Colon (tissue), 2 donors: ENCODE data around the gene VWA8.
"Not testable (repeated sequence)": the region's sequence is repeated elsewhere in the genome, so short reads cannot be mapped to it uniquely, and the experiment has no call there.

ENCODE experiments used
- FAIRE-seq: peaks from 2 replicates; lab custom pipeline; 2012; peaks lifted over from hg19 to GRCh38; lab: Jason Lieb, UNC
- donor health status: control.
- donor health status: control.

Gene VWA8

DNA sequence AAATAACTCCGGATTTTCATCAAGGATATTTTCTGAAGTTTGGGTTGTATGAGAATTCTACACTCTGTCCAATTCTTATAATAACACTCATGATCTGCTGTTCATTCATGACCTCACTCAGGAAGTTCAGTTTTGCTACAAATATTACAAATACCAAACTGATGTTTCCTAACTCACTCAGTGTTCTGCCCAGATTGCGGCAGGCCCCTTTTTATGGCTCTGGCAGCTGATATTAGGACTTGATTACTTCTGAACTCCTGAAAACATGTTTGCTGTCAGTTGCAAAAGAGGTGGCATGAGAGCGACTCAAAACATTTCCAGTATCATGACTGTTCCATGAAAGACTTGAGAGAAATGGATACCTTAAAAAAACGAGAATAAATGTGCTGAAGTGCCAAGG, 315.6 kb downstream of the VWA8 start:
- FAIRE-seq = no peak

DNA sequence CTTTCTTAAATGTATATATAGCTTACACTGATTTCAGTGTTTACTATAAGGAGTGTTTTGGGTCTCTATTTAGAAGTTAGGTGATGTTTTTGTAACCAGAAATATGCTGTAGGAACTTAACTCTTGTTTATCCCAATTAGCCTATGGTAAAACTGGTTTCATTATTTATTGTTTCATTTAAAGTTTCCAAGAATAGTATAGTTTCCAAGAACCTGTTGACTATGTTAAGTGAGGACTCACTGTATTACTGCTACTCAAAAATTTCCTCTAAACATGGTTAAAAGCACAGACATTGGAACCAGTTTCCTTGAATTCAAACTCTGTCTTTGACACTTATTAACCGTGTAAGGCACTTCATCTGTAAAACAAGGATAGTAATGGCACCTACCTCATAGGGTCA, 316.2 kb downstream of the VWA8 start:
- FAIRE-seq = no peak

DNA sequence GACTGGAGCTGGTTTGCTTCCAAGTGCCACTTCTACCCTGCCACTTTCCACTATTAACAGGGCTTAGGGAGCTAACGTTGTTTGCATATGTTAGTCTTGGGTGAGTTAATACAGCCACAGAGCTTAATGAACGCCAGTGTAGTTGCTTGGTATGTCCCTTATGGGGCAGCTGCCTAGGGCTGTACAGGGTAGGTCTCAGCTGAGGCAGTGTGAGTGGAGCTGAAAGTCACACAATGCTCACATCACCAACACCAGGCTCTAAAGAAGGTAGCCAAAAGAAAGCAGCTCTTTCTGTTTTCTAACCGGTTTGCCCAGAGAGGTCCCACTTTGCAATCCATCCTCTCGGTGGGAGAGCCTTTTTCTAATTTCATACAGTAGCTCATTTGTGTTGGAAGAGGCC, 317.4 kb downstream of the VWA8 start:
- no peak for FAIRE-seq

DNA sequence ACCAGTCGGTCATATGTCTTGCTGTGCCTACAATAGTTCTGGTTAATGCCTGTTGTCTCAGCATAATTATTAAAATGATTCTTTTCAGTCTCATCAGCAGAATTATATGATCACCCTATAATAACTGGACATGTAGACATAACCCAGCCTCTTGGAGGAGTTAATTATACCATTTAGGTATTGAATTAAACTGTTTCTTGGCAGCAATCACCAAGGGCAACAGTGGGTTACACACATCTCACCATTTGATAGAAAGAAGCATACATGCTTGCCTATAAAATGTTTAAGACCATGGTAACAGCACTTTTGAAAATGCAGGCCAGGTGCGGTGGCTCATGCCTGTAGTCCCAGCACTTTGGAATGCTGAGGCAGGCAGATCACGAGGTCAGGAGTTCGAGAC, 318.9 kb downstream of the VWA8 start:
- no peak for FAIRE-seq

DNA sequence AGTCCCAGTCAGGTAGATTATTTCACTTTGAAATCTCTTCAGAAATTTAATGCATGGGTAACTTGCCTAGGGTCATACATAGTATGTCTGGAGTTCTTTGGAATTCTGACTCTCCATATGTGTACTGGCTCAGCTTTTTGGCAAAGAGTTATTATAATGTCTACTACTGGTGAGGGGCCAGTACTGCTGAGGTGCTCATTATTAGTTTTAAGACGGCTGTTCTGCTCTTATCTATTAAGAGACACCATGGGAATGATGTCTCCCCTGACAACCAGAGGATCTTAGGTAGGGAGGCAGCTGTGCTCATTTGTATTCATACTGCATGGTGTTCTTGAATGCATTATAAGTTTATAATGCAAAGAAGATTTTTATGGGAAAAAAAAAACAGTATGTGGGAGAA, 319.5 kb downstream of the VWA8 start:
- no peak for FAIRE-seq

DNA sequence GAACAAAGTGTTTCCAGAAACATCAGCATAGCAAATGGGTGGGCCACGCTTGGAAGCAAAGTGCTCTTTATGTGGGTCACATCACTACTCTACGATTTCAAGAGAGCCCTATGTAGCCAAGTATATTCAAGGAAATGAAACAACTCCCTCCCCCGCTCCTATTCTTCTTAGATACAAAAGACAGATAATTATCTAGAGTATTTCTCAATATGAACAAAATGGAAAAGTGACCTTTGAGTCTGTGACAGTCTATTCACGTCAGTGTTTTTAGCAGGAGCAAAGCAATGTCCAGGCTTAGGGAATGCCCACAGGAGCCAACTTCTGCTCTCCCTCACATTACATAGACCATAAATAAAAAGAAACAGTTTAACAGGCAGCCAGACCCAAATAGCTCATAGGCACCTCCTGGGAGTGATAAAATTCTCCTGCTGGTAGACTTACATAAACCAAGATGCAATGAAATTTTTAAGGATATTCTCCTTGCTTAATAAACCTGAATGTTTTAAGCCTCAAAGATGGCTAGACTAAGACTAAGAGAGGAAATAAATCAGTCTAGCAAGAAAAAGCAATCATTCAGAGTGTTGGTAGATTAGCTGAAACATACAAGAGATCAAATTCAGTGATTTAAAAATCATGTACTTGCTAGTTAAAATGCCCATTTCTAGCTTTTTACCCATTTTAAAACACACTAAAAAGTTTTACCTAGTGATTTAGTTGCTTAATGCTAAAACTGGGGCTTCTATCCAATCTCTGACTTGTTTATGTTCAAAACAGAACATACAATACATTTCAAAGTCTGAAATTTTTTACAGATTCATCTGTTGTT, 320.7 kb downstream of the VWA8 start:
- no peak for FAIRE-seq

DNA sequence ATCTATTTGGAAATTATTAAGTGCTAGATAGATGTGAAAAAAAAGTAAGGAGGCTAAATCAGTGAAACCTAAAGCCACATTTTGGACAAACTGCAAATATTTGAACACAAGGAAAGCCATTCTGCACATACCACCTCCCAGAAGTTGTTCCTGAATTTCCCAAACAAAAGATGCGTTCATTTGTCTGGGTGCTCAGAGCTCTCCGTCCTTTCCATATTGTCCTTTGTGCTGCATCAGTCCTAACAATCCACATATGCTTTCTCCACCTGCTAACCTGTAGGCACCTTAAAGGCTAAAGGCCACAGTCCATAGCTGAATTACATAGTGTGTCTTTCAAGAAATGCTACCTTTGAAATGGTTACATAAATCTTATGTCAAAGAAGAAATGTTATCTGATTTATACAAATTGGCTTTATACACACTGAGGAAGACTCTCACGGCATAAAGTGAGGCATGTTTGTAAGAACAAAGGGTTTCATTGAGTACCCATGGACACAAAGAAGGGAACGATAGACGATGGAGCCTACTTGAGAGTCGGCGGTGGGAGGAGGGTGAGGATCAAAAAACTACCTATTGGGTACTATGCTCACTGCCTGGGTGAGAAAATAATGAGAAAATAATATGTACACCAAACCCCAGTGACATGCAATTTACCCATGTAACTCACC, 321.5 kb downstream of the VWA8 start:
- FAIRE-seq = no peak

DNA sequence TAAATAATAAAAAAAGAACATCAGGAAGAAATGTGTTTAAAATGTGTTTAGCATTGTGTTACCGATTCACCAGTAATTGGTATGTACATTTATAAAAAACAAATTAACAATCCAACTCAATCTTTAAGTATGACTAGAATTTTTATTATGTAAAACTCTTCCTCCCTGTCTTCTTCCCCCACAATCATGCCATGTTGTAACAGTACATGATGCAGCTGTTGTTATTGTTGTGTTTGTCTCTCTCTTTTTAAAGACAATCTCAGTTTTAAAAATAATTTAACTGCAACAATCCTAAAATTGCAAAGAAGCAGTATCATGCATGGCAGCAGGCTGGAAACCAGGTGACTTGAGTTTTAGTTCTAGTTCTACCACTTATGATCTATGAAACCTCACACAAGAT, 323.3 kb downstream of the VWA8 start:
- no peak for FAIRE-seq

DNA sequence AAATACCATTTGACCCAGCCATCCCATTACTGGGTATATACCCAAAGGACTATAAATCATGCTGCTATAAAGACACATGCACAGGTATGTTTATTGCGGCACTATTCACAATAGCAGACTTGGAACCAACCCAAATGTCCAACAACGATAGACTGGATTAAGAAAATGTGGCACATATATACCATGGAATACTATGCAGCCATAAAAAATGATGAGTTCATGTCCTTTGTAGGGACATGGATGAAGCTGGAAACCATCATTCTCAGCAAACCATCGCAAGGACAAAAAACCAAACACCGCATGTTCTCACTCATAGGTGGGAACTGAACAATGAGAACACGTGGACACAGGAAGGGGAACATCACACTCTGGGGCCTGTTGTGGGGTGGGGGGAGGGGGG, 323.9 kb downstream of the VWA8 start:
- FAIRE-seq = not testable (repeated sequence)

DNA sequence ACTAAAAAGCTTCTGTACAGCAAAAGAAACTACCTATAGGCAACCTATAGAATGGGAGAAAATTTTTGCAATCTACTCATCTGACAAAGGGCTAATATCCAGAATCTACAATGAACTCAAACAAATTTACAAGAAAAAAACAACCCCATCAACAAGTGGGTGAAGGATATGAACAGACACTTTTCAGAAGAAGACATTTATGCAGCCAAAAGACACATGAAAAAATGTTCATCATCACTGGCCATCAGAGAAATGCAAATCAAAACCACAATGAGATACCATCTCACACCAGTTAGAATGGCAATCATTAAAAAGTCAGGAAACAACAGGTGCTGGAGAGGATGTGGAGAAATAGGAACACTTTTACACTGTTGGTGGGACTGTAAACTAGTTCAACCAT, 324.3 kb downstream of the VWA8 start:
- not testable (repeated sequence) for FAIRE-seq

DNA sequence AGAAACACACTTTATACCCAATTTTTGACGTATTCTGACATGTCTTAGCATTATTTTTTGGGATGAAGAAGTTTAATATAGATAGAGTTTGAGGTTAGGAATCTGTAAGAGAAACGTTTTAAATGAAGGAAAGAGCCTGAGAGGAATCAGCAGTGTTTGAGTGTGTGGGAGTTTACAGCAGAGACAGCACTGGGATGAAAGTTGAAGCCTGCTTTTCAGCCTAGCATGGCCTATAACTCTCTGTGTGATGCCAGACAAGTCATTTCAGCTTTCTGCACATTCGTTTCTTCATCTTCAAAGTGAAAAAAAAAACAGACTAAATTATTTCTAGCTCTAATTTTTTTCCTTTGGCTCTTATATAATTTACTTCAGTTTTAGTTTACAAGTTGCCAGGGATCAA, 326.5 kb downstream of the VWA8 start:
- no peak for FAIRE-seq

DNA sequence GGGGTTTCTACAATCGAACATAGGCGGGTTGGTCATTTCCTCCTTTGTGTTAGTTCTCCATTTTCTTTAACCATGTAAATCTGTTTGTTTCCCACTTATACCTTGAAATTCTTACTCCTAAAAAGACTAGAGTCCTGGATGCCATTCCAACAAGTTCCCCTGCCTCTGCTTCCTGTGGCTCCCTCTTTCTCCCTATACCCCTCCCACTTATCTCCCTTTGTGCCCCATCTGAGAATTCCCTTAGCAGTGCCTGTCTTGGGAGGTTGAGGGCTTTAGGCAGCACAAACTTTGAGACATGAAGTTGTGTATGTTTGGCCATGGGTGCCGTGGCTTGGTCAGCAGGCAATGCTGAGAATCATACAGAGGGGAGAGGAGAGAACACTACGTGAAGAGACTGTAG, 327.1 kb downstream of the VWA8 start:
- FAIRE-seq = no peak

DNA sequence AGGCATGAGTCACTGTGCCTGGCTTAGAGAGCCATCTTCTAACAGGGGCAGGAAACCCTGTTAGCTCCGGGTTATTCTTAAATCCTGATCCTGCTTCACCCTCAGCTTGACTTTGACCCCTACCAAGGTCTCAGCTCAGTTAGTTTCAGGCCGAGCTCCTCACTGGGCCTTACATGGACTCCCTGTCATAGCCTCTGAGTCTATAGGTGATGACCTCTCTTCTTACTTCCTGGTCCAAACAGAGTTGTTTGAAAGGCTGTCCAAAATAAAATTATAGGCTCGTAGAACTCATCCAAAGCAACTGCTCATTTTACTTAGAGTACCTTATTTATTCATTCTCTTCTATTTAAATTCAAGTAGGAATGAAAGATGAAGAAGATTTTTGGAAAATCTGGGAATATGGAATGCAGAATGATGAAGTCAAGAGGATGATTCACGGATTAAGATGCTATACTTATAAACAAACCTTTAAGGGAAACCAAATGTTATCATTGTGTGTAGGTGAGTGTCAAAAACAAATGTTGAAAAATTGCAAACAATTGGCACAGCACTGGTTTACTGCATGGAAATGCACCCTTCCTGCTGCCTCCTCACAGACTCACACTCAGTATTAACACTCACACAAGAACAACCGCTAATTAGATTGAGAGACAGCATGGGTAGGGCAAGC, 329.5 kb downstream of the VWA8 start:
- no peak for FAIRE-seq

DNA sequence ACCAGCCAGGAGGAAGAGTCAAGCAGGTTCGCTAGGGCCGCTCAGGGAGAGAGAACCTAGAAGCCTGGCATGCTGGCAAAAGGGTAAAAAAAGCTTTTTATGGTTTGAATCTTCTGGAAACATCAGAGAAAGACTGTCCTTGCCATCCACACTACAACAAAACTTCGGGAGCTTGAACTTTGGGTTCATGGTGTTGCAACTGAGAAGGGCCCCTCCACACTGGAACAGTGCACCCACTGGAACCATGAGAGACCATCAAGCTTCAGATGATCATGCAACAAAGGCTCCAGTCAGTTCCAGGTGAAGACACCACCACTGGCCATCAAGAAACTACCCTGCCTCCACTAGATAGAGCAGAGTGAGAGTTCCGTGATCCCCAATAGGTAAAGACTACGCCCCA, 333.5 kb downstream of the VWA8 start:
- no peak for FAIRE-seq

DNA sequence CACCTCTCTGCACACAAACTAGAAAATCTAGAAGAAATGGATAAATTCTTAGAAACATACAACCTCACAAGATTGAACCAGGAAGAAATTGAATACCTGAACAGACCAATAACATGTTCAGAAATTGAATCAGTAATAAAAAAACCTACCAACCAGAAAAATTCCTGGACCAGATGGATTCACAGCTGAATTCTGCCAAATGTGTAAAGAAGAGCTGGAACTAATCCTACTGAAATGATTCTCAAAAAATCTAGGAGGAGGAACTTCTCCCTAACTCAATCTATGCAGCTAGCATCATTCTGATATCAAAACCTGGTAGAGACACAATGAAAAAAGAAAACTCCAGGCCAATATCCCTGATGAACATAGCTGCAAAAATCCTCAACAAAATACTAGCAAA, 336.9 kb downstream of the VWA8 start:
- FAIRE-seq = no peak

DNA sequence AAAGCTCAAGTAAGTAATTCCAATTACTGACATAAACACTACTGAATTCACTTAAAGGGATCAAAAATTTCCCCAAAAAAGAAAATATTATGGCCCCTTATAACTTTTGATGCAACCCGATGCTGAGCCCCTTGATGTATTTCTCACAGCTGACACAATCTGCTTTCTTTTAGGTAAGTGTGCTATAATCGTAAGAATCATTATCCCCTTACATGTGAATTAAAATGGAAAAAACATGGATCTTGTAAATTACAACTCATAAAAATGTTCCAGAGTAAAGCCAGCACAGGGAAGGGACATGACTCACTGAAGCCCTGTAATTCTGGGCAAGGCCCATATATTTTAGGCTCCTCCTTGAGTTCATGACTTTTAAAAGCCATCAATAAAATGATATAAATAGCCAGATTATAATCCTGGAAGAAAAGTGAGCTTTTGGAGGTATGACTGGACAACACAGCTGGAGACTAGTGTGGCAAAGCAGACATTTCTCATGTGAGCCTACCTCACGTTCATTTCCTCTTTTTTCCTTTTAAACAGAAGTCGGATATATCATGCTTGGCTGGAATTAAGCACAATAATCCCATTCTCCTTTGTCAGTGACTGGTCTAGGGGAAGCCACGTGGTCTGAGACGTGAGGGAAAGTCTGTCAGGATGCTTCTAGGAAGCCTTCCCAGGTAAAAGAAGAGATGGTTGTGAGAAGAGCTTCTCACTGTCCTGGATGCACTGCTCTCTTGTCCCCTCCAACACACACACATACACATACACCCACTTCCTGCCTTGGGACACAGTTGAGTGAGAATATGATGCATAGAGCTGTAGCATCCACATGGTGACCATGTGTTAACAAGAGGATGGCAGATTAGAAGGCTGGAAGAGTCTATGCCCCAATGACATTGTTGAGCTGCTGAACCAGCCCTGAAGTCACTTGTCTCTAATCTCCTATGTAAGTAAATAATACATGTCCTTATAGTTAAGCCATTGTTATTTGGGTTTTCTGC, 338.2 kb downstream of the VWA8 start:
- no peak for FAIRE-seq

DNA sequence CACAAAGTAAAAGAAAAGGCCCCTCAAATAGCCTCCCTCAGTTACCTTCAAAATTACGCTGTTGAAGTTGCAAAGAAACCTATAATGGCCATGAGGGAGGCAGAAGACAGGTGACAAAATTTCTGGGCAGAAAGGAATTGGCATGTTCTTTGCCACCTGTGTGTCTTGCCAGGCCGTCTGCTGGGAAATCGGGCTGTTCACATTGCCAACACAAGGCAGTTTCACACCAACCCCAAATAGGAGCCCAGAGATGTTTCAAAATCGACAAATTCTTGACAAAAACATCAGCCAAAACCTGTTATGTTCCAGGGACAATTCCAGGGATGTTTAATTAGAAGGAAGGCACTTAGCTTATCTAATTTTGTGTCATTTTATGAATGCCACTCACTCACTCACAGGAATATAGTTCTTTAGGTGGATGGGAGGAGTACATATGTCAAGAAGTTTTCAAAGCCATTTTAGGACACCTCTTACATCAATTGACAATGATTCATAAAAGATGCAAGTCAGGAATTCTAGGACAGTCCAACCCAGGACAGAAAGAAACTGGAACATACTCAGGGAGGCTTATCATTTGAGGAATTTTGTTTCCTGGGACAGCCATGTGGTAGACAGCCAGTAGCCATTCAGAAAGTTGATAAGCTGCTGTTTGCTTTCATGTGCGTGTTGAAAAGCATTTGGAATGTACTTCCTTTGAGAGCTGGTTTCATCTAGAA, 339.0 kb downstream of the VWA8 start:
- no peak for FAIRE-seq

DNA sequence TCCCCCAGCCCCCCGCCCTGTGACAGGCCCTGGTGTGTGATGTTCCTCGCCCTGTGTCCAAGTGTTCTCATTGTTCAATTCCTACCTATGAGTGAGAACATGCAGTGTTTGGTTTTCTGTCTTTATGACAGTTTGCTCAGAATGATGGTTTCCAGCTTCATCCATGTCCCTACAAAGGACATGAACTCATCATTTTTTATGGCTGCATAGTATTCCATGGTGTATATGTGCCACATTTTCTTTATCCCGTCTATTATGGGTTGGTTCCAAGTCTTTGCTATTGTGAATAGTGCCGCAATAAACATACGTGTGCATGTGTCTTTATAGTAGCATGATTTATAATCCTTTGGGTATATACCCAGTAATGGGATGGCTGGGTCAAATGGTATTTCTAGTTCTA, 343.3 kb downstream of the VWA8 start:
- not testable (repeated sequence) for FAIRE-seq

DNA sequence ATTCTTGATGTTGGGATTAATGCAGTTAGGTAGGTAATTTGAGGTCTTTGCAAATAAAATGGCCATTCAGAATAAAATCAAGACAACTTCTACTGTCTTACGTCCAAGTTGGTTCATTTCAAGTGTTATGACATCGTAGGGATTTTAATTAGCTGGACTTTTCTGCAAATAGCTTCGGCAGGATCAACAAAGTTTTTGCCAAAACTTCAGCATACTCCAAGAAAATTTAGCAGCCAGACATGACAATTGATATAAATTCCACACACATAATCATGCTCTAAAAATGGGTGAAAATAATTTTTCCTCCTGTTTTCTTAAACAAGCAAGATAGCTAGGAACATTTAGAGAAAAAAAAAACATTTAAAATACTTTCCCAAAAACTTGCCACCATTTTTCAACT, 344.8 kb downstream of the VWA8 start:
- FAIRE-seq = no peak

DNA sequence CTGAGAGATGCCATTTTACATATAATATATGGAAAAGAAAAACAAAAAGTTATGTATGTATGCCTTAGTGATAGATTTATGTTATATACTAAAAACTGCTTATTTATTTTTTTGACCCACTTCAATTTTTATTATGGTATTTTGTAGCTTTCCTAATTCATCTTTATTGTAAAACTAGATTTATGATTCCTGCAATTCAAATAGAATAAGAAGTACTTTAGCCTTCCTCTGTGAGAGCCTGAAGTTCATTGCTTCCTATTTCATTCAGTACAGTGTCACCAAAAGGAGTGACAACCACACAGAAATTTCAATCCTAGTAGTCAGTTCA, 345.4 kb downstream of the VWA8 start:
- no peak for FAIRE-seq

DNA sequence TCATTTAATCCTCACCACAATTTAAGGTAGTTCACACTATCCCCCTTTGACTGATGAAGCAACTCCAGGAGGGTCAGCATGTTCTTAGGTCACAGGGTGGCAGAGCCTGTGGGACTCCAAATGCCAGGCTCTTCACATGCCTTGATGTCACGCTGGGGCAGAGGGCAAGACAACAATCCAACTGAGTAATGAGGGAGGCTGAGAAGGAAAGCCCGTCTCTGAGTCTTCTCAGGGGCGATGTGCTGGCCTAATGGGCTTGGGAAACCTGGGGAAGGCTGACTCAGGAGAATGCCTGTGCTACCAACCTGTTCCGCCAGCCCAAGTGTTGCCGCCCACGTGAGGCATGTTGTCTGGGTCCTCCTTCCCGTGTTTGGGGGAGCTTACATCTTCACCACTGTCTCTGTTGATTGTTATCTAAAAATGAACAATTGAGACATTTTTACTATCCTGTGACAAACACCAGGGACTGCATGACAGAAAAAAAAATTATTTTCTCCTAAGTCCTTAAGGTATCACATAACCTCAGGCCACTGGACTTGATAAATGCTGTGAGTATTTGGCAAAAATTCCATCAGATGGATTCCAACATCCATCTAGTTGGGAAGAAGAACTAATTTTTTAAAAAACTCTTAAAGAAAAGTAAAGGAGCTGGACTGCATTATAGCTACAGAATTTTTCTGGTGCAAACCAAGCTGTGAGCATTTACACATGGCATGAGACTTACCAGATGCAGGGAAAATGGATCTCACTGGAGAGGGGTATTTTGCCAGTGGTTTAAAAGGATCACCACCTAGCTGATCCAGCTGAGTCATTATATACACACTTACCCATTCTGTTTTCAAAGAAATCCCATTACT, 346.0 kb downstream of the VWA8 start:
- FAIRE-seq = no peak
